IPS-18c (cell line): ENCODE data around the gene PDE10A.

Source experiments
- H3K4me3 ChIP-seq: 2 replicates; pipeline ENCODE4 v1.7.0; 2013; ENCODE audit warnings: low read depth, mild to moderate bottlenecking, low read length, moderate library complexity; ENCODE audit not compliant: insufficient read depth
- H3K9me3 ChIP-seq: one replicate; pipeline ENCODE4 v1.6.1; 2013; ENCODE audit warnings: mild to moderate bottlenecking, low read length, moderate library complexity; ENCODE audit not compliant: control insufficient read depth, insufficient read depth

Gene PDE10A

GRCh38 chr6:165587206-165587605 is 75.8 kb downstream of the PDE10A start:
- Histone ChIP-seq H3K9me3 (no peaks in the 10 kb centered on the region), H3K4me3 (no peak overlapping the region)

GRCh38 chr6:165586706-165587105 is 76.3 kb downstream of the PDE10A start:
- Histone ChIP-seq H3K4me3 (no peak overlapping the region), H3K9me3 (no peaks in the 10 kb centered on the region)

- Histone ChIP-seq H3K4me3 (no peak overlapping the region), H3K9me3 (no peaks in the 10 kb centered on the region)
Measured at GRCh38 chr6:165585060-165585459, 78.0 kb downstream of the PDE10A start.

GRCh38 chr6:165584541-165584940 is 78.5 kb downstream of the PDE10A start:
- H3K4me3 ChIP-seq: no peak overlapping the region
- H3K9me3 ChIP-seq: no peaks in the 10 kb centered on the region

GRCh38 chr6:165581678-165582077 is 81.4 kb downstream of the PDE10A start:
- Histone ChIP-seq H3K9me3 (peaks cover 3% of the 10 kb centered on the region), H3K4me3 (no peak overlapping the region)

- Histone ChIP-seq H3K4me3 (no peak overlapping the region), H3K9me3 (peaks cover 3% of the 10 kb centered on the region)
Measured at GRCh38 chr6:165580136-165580535, 82.9 kb downstream of the PDE10A start.

GRCh38 chr6:165579151-165579550 is 83.9 kb downstream of the PDE10A start:
- H3K9me3 ChIP-seq: peaks cover 3% of the 10 kb centered on the region
- H3K4me3 ChIP-seq: no peak overlapping the region

GRCh38 chr6:165577556-165577955 is 85.5 kb downstream of the PDE10A start:
- Histone ChIP-seq H3K9me3 (peaks cover 3% of the 10 kb centered on the region), H3K4me3 (no peak overlapping the region)

GRCh38 chr6:165575158-165575549 is 87.9 kb downstream of the PDE10A start:
- H3K9me3 ChIP-seq: peaks cover 3% of the 10 kb centered on the region
- H3K4me3 ChIP-seq: no peak overlapping the region

- peaks cover 3% of the 10 kb centered on the region for H3K9me3 ChIP-seq
- no peak overlapping the region for H3K4me3 ChIP-seq
Measured at GRCh38 chr6:165574220-165575157, 88.6 kb downstream of the PDE10A start.

GRCh38 chr6:165573671-165574070 is 89.4 kb downstream of the PDE10A start:
- Histone ChIP-seq H3K9me3 (peaks cover 3% of the 10 kb centered on the region), H3K4me3 (no peak overlapping the region)

- Histone ChIP-seq H3K9me3 (no peaks in the 10 kb centered on the region), H3K4me3 (no peak overlapping the region)
Measured at GRCh38 chr6:165571721-165572132, 91.3 kb downstream of the PDE10A start.

GRCh38 chr6:165571068-165571682 is 91.9 kb downstream of the PDE10A start:
- Histone ChIP-seq H3K9me3 (no peaks in the 10 kb centered on the region), H3K4me3 (no peak overlapping the region)

GRCh38 chr6:165568326-165568725 is 94.7 kb downstream of the PDE10A start:
- Histone ChIP-seq H3K4me3 (no peak overlapping the region), H3K9me3 (no peaks in the 10 kb centered on the region)

GRCh38 chr6:165566088-165566828 is 96.8 kb downstream of the PDE10A start:
- H3K4me3 ChIP-seq: no peak overlapping the region
- no peaks in the 10 kb centered on the region for H3K9me3 ChIP-seq

GRCh38 chr6:165562421-165563090 is 100.5 kb downstream of the PDE10A start:
- Histone ChIP-seq H3K4me3 (no peak overlapping the region), H3K9me3 (no peaks in the 10 kb centered on the region)

- H3K9me3 ChIP-seq: no peaks in the 10 kb centered on the region
- H3K4me3 ChIP-seq: no peak overlapping the region
Measured at GRCh38 chr6:165559632-165560031, 103.4 kb downstream of the PDE10A start.
